CD4-positive, alpha-beta T cell treated with Interleukin-12 subunit alpha and Interleukin-12 subunit beta, for 1 hour (primary cell): ENCODE data around the gene FBXO39.
A peak's percentile ranks its signal among the peaks of the same experiment; 100 is the strongest.
"Not testable (repeated sequence)": the region's sequence is repeated elsewhere in the genome, so short reads cannot be mapped to it uniquely, and the experiment has no call there.

ENCODE experiments used
- DNase-seq: peaks from one replicate; pipeline ENCODE4 v3.0.0-alpha.2; 2020

FBXO39 gene

GRCh38 chr17:6793748-6794493, 17.9 kb downstream of the FBXO39 start:
- no peak for DNase-seq

GRCh38 chr17:6796017-6796886, 20.2 kb downstream of the FBXO39 start:
- no peak for DNase-seq

- no peak for DNase-seq
Measured at GRCh38 chr17:6796887-6797490, 21.0 kb downstream of the FBXO39 start.

GRCh38 chr17:6797718-6798351, 21.8 kb downstream of the FBXO39 start:
- no peak for DNase-seq

DNA sequence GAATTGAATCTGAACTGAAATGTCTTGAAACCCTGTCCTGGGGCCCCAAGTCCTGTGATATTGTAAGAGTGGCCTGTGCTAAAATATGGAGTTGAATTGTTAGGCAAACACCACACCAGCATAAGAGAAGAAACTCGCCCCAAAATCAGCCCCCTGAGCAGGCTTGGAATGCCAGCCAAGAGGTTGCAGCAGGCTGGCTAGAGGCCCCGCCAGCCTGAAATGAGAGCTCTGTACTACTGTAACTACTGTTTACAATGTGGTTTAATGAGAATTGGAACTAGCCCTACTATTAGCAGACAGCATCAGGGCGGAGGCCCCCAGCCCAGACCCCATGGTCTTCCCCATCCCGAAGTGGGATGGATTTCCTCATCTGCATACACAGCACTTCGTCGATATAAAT, 23.7 kb downstream of the FBXO39 start:
- no peak for DNase-seq

DNA sequence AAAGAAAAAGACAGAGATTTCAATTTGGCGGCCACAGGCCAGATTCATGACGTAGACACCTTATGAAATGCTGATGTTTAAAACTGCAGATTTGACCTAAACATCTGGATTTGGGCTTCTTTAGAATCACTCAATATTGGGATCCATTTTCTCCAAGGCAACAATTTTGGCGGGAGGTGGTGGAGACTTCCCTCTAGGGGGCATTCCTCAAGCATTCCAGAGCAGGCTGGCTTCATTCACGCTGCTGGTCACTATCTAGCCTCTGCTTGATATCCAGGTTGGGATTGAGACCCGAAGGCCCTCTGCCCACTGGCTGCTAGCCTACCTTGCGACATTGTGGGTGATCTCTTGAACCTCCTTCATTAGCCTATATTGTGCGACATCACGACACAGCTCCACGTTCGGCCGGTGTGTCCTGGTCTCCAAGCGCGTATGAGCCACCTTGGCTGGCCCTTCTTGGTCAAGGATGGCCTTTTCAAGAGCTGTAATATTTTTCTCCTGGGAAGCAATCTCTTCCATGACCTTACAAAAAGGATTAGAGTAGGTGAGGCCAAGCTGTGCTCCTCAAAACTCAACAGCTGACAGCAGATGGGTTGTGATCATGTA, 24.5 kb downstream of the FBXO39 start:
- no peak for DNase-seq

GRCh38 chr17:6811510-6811909, 35.5 kb downstream of the FBXO39 start:
- no peak for DNase-seq

GRCh38 chr17:6812295-6812694, 36.3 kb downstream of the FBXO39 start:
- DNase-seq, result no peak

DNA sequence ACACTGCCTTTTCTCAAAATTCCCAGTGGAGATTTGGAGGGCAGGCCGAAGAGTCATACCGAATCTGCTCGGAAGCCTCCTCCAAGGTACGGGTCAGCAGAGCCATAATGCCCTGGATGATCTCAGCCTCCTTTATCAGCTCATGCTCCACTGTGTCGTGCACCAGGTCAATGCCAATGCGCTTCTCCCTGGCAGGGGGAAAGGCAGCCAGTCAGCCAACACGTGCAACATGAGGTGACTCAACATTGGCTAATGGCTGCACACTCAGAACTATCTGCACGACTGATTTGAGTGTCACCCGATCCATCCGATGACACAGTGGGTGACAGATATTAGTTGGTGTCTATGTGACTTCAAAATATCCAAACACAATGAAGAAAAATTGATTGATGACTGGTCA, 39.8 kb downstream of the FBXO39 start:
- DNase-seq, result no peak

GRCh38 chr17:6816368-6816767, 40.4 kb downstream of the FBXO39 start:
- DNase-seq, result not testable (repeated sequence)

GRCh38 chr17:6818938-6819337, 42.9 kb downstream of the FBXO39 start:
- DNase-seq, result no peak

DNA sequence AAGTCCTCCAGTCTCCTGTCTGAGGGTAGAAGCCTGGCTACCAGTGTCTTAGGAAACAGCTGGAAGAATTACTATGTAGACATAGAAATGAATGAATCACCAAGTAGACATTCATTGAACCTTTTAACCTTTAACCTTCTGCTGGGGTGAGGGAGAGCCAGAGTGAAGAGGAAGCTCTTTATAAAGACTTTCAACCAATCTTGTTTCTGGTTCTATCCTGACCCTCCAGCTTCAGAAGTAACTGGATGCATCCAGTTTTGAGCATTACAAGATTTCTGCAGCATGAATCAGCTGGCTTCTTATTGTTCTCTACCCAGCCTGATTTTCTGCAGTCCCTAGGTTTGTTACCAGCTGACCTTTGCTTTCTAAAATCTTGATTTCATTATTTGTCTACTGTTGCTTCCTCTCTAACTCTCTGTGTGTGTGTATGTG, 47.0 kb downstream of the FBXO39 start:
- DNase-seq, result no peak

- DNase-seq, result no peak
Measured at GRCh38 chr17:6830383-6830986, 54.5 kb downstream of the FBXO39 start.

GRCh38 chr17:6831661-6832263, 55.7 kb downstream of the FBXO39 start, which contains the start of gene TEKT1:
TEKT1 (minus strand) TSS chr17:6831729; CDS start chr17:6830376, 1,353 bp downstream.
- peak; percentile 80 for DNase-seq
